NCI-H1092 treated with DMSO at 0.1 percent for 48 hours (cell line): ENCODE data around the gene UNKL.

Experiments
- DNase-seq: peaks from one replicate; lab custom pipeline; 2025; lab: John Stamatoyannopoulos, UW

UNKL gene

GRCh38 chr16:1351582-1352362, 62.7 kb downstream of the UNKL start, which contains the start of the genes GNPTG and TSR3:
Gene GNPTG (plus strand): TSS chr16:1351931. CDS start chr16:1351966, 35 bp downstream.
Gene TSR3 (minus strand): TSS chr16:1351878. CDS start chr16:1351804, 74 bp downstream.
- DNase-seq: peak; percentile 77

GRCh38 chr16:1351215-1351581, 63.3 kb downstream of the UNKL start:
- DNase-seq: no peak

GRCh38 chr16:1350691-1351090, 63.8 kb downstream of the UNKL start:
- DNase-seq: no peak

GRCh38 chr16:1349951-1350350, 64.6 kb downstream of the UNKL start:
- no peak for DNase-seq

- no peak for DNase-seq
Measured at GRCh38 chr16:1349351-1349750, 65.2 kb downstream of the UNKL start.

GRCh38 chr16:1348926-1349325, 65.6 kb downstream of the UNKL start:
- DNase-seq: no peak

GRCh38 chr16:1348441-1348840, 66.1 kb downstream of the UNKL start:
- DNase-seq: no peak

- DNase-seq: no peak
Measured at GRCh38 chr16:1347962-1348361, 66.5 kb downstream of the UNKL start.

GRCh38 chr16:1347286-1347855, 67.1 kb downstream of the UNKL start:
- DNase-seq: no peak

- no peak for DNase-seq
Measured at GRCh38 chr16:1346422-1347285, 67.8 kb downstream of the UNKL start.

- no peak for DNase-seq
Measured at GRCh38 chr16:1345651-1346421, 68.7 kb downstream of the UNKL start.

GRCh38 chr16:1345087-1345486, 69.4 kb downstream of the UNKL start:
- DNase-seq: no peak

GRCh38 chr16:1344499-1344898, 70.0 kb downstream of the UNKL start:
- DNase-seq: no peak

- no peak for DNase-seq
Measured at GRCh38 chr16:1343428-1344242, 70.9 kb downstream of the UNKL start.

- peak; percentile 98 for DNase-seq
Measured at GRCh38 chr16:1342526-1343427, 71.7 kb downstream of the UNKL start.

GRCh38 chr16:1341495-1342420, 72.7 kb downstream of the UNKL start:
- DNase-seq: no peak

GRCh38 chr16:1340730-1341494, 73.6 kb downstream of the UNKL start:
- no peak for DNase-seq
